CMK (cell line): Measurements from ENCODE around the gene EEF1AKMT3.
A peak's percentile ranks its signal among the peaks of the same experiment; 100 is the strongest.

Experiments used
- DNase-seq: peaks from one replicate; pipeline ENCODE4 v3.0.0-alpha.2; 2010; ENCODE audit warnings: low read depth

The EEF1AKMT3 gene

DNA sequence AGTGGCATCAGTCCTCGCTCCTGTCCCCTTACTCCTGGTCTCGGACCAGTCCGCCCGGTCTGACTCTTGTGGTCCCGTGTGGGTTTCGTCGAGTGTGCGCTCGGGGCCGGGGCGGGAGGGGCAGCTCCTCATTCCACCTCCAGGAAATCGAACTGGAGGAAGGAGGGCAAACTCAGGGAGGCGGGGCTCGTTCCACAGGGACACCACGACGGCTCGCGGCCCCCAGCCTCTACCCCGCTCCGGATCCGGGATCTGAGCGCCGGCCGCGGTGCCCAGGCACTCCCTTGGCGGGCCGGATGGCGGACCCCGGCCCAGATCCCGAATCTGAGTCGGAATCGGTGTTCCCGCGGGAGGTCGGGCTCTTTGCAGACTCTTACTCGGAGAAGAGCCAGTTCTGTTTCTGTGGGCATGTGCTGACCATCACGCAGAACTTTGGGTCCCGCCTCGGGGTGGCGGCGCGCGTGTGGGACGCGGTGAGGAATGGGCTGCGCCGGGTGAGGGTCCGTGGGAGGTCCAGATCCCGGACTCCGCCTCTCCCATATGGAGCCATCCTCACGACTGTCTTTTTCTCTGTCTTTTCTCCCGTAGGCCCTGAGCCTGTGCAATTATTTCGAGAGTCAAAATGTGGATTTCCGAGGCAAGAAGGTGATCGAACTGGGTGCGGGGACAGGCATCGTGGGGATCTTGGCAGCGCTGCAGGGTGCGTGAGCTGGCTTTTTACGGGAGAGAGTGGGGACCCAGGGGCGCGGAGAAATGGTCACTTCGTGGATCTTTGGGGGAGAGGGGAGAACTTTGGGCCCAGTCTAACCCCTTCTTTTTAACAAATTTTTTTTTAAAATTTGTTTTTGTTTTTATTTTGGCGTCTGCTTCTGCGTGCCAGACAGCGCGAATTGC lies at the start of gene EEF1AKMT3:
Gene EEF1AKMT3, plus strand, starts transcription at position 186 of the 894 bp plus-strand sequence. Its CDS starts 111 bp downstream, at position 297.
- DNase-seq, result peak; percentile 44

DNA sequence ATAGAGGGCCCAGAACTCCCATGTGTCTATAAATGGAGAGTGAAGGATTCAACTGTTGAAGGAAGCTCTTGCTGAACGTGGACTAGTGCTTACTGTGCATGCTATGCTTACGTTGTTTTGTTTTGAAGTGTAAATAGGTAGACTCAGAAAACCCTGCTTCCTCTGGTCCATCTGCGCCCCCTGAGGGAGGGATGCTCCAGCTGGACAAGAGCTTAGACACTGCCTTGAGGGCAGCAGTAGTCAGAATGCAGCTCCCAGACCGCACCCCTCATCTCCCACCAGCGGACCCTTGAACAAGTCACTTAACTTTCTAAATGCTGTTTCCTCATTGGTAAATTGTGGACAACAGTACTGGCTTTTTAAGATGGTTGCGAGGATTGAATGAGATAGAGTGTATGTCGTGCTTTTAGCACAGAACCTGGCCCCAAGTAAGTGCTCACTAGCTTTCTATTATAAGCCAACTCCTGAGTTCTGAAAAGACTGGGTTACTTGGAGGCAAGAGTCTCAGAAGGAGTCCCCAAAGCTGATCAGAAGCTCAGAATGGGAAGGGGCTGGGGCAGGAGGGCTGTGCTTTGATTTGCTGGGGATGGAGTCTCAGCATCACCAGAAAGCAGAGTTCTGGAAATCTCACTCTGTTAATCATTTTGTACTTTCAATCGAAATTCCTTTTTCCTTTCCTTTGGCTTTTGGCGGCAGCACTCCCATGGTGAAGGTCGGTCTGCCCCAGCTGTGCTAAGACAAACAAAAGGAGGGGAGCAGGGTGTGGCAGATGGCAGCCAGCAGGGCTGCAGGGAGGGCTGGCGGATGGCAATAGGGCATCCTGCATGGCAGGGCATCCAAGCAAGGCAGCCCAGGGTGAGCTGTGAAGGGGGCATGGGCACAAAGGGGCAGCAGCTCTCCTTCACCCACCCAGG lies 49.4 kb upstream of the EEF1AKMT3 start:
- no peak for DNase-seq

DNA sequence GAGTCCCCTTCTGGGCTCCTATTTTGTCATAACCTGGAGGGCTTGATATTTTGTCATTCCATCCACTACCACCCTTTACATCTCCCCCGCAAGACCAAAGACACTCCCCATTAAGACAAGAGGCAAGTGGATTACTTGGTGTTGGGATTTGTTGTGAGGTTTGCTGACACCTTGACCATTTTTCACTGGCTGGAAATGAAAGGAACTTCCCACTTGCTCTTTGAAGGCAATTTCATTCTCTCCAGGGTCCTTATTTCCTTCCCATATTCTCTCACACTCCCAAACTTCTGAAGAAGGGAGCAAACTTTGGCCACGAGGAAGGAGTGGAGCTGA lies 48.8 kb upstream of the EEF1AKMT3 start:
- DNase-seq, result no peak

DNA sequence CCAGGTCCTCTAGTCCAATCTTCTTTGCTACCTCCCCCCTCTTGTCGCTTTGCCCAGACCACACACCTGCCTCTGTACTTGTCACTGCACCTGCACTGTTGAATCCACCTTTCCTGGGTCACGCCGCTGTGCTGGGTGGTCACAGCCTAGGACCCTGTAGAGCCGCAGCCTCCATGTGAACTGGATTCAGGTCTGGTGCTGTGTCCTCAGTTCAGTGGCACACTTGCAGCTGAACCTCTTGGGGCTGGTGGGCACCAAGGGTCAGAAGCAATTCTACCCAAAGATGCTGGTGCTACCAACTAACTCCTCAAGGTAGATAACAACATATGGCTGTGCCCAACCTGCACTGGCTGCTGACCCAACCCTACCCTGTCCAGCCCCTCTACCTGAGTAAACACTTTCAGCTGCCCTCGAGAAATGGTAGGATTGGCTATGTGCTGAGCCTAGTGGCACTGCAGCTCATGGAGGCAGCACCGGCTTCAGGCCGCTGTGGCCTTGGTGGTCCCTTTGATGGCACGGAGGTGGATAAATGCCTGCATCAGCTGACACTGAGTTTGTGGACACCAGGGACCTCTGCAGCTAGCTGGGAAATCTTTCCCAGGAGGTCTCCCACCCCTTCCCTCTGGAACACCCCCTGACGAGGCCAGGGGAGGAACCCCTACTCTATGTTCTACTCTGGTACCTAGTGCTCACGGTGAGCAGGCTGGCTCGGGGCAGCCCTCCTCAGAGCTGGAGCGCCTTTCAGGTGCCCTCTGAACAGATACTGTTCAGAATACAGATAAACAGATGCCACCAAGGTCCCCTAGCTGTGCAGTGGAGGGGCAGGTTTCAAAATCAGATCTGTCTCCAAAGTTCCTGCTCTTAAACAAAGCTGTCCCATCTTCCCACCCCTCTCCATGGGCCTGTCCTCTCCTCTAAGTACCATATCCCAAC lies 48.1 kb upstream of the EEF1AKMT3 start:
- no peak for DNase-seq

DNA sequence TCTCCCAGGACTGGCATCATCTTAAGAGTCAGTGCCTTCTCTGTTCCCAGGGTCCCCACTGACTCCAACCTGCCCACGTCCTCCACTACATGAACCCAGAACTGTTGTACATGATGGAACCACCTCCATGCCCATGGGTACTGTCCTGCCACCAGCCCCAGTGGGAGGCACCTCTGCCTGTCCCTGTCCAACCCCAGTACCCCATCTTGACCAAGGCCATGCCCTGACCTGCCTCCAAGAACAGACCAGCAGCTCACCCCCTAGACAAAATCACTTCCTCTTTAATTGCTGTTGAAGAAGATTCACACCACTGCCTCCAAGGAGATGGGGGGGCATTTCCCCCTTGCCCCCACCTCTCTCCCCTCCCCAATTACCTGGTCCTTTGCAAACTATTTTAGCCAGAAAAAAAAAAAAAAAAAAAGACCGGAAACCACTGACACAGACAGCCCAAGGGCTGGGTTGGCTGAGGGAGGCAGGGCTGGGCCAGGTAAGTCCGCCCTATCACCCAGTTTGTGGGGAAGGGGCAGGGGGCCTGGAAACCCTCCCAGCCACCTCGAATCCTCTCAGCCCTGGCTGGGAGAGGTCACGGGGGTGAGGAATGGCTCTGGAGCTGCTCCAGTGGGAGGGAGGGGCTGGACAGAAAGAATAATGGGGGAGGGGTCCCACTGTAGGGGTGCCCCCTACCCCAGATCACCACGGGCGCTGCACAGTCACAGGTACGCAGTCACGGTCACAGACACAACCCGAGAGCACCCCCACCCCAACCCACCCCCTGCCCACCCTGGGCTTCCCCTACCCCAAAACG lies 47.3 kb upstream of the EEF1AKMT3 start:
- no peak for DNase-seq

DNA sequence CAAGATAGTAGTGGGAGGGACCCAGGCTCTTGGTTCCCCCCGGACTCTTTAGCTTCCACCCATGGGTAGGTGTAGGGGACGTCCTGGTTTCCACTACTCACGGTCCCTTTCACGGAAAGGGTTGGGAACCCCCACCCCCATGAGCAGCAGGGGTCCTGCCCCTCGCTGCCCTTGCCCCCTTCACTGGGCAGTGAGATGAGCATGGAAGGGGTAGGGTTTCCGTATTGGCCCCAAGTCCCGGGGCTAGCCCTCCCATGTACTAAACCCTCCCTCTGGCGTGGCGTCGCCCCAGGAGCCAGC lies 46.6 kb upstream of the EEF1AKMT3 start:
- no peak for DNase-seq

DNA sequence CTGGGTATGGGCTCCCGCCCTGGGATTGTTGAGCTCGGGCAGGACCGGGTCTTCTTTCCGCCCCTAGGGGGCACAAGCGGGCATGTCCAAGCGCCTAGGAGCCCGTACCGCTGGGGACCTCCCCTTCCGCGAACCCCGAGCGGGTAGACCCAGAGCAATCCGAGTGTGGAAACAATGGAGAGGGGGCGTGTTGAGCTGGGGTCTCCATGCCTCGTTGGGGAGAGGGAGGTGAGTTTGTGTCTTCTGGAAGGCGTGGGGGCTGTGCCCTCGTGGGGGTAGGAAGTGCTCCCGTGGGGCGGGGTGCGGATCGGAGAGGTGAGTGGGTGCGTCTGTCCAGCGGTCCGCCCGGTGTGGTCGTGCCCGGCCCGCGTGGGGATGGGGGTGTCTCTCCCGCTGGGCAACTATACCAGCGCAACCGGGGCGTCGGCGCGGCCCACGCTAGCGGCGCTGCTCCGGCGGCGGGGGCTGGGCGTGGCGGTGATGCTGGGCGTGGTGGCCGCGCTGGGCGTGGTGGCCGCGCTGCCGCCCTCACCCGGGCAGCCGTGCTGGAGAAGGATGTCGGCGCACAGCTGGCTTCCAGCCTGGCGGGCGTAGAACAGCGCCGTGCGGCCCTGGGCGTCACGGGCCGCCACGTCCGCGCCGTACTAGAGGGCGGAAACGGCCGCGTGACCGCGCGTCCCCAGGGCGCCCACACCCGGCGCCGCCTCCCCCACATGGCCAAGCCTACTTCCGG lies 46.1 kb upstream of the EEF1AKMT3 start:
- DNase-seq, result no peak

DNA sequence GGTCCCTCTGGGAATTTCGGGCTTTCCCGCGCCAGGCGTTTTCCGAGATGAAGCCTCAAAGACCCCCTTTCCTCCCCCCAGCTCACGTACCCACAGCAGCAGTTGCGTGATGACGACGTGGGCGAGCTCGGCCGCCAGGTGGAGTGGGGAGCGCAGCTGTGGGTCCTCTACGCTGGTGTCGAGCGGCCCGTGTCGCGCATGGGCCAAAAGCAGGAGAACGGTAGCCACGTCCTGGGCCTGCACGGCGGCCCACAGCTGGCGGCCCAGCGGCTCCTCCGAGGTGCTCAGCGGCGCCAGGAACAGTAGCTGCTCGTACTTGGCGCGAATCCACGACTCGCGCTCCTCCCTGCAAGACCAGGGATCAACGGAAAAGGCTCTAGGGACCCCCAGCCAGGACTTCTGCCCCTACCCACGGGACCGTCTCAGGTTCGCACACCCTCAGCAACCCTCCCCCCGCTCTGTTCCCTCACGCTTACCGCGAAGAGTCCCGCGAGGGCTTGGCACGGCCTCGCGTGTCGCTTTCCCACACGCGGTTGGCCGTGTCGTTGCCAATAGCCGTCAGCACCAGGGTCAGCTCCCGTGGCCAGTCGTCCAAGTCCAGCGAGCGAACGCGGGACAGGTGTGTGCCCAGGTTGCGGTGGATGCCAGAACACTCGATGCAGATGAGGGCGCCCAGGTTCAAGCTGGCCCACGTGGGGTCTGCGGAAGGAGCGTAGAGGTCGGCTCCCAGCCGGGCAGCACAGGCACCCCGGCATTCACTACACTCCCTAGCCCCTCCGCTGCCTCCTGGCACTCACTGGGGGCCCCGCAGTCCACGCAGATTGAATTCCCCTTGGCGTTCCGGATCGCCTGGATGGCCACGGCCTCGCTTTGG lies 45.3 kb upstream of the EEF1AKMT3 start:
- DNase-seq, result no peak

DNA sequence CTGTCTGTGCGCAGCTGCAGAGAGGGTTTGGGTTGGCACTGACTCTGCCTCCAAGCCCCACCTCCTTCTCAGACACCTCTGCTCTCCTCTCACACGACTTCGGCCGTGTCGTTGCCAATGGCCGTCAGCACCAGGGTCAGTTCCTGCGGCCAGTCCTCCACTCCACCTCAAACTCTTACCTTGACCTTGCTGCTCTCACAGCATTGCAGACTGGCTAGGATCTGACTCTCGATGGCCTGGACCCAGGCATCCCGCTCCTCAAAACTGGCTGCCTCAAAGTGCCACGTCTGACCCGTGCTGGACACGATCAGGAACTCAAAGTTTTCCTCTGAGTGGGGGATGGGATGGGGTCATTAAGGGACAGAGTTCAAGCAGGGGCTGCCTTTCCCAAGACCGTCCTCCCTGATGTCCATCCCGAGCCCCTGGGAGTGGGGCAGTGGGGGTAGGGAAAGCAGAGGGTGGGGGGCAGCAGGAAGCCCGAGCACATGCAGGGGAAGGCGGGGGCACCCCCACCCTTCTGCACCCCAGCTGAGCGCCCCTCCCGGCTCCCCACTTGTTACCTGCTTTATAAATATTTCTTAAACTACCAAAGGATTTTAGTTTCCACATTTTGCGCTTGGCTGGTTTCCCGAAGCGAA lies 44.5 kb upstream of the EEF1AKMT3 start:
- DNase-seq, result no peak

DNA sequence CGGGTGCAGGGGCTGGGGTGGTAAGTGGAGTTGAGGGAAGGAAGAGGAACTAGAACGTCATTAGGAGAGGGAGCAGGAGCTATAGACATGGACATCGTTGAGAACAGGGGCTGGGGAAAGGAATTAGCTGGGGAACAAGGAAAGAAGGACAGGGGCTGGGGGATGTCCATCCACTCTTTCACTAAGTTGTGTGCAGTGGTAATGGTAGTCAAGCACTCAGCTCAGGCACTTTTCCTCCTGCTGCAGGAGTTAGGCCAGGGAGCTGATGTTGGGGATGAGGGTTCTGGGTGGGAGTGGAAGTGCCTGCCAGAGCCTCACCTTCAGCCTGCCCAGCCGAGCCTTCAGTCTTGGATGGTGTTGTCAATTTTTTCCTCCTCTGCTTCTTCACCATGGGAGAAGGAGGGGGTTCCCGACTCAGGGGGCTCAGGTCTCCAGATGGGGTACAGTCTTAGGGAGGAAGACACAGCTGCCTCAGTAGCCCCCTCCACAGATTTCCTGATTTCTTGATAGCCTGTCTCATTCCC lies 43.0 kb upstream of the EEF1AKMT3 start:
- no peak for DNase-seq

DNA sequence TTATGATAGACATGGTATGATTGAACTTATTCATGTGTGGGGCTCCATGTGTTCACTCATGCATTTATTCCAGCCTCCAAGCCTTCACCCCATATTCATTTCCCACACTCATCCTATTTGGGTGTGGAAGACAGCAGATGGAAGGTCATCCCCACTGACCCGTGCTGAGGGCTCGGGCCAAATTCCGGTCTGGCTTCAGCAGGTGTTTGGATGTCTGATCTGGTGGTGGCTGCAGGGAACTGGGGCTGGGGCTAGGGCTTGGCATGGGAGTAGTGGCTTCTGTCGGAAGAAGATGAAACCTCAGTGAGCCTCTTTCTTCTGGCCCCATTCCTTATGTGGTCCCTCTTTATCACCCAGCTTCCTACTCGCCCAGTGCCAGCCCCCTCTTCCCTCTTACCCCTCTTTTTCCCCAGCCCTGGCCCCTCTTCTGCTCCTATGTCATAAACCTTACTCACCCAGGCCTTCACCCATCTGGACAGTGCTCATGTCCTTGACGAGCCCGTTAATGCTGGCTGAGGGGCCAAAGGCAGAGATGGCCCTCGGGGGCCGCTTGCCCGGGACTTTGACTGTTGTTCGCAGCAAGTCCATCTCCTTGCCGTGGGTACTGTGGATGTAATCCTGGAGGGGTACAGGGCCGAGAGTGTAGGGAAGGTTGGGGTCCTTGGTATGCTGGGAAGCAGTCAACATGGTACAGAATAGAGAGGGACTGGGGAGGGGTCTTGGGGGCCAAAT lies 41.9 kb upstream of the EEF1AKMT3 start:
- DNase-seq, result no peak

DNA sequence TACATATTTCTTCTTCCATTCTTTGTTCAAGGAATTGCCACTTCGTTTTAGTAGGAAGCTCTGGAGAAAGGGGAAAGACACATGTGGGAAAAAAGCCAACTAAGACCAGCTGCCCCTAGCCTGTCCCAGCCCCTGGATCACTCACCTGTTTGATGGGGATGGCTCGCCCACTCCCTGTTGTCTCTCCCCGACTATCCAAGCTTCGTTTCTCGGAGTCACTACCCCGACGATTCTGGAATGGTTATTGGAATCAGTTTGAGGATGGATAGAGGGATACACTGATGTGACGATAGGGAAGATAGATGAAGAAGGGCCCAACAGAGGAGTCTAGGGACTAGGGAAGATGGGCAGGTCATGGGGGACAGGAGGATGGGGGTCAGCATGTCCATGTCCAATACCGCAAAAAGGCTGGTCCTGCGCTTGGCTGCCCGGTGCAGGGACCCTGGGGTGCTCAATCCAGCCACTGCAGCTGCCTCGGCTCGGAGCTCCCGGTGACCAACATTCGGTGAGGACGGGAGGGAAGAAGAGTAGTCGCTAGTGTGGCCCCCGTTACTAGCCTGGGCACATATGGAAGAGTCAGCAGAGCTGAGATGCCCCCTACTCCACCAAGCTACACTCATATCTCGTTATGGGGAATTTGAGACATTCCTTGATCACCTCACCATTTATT lies 40.9 kb upstream of the EEF1AKMT3 start:
- DNase-seq, result no peak

DNA sequence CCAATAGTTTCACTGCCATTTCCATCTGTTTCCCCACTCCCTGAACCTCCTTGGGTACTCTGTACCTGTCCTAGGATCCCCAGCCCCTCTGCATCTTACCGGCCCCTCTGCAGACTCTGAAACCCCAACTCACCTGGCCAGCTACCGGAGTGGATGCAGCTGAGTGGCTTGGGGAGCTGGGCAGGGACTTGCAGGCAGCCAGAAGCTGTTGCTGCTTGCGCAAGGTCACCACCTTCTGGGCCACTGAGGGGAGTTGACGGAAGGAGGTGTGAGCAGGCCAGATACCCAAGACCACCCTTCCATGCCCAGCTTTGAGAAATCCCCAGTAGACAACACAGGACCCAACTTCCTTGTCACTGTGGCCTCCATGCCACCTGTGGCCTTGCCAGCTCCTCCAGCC lies 40.1 kb upstream of the EEF1AKMT3 start:
- no peak for DNase-seq

DNA sequence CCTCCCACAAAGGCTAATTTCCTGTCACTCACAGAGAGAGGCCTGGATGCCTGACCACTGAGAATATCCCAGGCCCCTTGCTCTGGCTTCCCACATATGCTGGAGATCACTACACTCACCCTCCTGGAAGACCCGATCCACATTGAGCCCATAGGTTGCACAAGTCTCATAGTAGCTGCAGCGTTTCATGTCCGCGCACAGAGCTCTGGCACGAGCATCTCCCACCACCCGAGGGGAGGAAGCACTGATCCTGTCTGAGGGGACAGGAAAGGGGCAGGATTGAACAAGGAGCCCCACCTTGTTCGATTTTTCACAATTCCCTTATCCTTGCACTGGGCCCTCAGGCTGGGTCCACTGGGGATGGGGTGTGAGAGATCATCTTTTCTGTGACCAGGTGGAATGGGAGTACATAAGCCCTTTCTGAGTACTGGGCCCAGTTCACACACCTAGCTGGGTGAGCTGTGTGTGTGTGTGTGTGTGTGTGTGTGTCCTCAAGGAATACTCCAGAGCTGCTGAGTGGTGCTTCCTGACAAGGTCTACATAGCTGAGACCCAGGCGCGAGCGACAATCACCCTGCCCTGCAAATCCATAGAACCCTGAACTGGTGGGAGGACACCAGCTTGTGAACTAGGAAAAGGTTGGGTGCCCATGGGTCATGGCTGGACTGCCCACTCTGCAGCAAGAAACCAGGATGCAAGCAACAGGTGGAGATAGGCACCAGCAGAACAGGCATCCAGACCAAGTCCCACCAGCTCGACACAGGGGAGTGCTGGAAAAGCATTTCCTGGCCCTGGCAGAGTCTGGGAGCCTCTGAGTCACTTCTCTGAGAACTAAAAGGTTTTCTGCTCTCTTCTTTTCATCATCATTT lies 39.5 kb upstream of the EEF1AKMT3 start:
- no peak for DNase-seq

DNA sequence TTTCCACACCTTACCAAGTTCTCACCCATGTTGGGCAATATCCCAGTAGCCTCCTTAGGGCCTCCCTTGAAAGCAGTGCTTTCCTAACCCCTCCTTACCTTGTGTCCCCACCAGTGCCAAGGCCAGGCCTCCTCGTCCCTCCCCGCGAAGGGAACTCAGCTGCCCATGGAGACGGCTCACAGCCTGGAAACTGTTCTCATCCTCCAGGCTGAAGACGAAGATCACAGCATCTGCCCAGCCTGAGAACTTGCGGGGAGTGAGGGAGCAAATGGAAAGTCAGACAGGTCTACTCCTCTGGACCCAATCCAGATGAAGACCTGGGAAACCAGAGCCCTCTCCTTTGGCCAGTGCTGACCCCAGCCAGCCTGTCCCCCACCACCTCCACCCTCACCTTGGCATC lies 38.5 kb upstream of the EEF1AKMT3 start:
- no peak for DNase-seq

DNA sequence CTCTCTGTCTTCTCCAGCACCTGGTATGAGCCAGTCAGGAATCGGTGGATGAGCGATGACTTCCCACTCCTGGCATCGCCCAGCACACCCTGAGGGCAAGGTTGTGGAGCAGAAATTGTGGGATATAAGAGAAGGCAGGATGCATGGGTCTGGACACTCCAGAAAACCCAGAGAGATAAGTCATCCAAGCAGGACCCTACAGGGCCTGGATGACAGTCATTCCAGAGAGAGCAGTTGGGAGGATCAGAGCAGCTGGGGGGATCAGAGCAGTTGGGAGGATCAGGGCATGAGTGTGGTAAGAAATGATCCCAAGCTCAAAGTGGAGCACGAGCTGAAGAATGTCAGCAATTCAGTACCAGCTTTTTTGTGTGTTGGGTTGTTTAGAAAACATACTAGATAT lies 37.8 kb upstream of the EEF1AKMT3 start:
- no peak for DNase-seq
